PC-9 (cell line): ENCODE results near the gene CYP2B6. TPM values are rescaled to one million over a fixed set of nuclear protein-coding genes. Genes with fewer than 3 reads are reported as not detected.
"Not testable (repeated sequence)": the region's sequence is repeated elsewhere in the genome, so short reads cannot be mapped to it uniquely, and the experiment has no call there.

Source experiments
- BruUV-seq: library from RNA; stranded (reverse); fragments of 400-500 nt; replicated peaks from 2 replicates; lab custom pipeline; 2021; lab: Mats Ljungman, UMichigan
- CTCF ChIA-PET: fragments of 300-600 bp; sonication (Branson Sonifier 250); formaldehyde crosslinking; loops from one replicate; lab custom pipeline; 2022; ENCODE audit warnings: antibody characterized with exemption; lab: Charles Lee
- POLR2A ChIA-PET: fragments of 300-600 bp; sonication (Branson Sonifier 250); formaldehyde crosslinking; loops from one replicate; lab custom pipeline; 2022; ENCODE audit warnings: antibody characterized with exemption; ENCODE audit not compliant: unreplicated experiment; lab: Charles Lee
- DNase-seq, 2 experiments: peaks; one replicate each; pipeline versions ENCODE4 v3.0.0 to v3.0.0-alpha.2; 2015 to 2022; ENCODE audit warnings: mixed read lengths in 1 of 2
- H2AFZ ChIP-seq: fragments of 200-600 bp; sonication (generic); 2 replicates; pipeline ENCODE4 v1.8.1; 2017; ENCODE audit warnings: antibody characterized with exemption
- H3F3A ChIP-seq: fragments of 200-600 bp; sonication (generic); 2 replicates; pipeline ENCODE4 v1.8.1; 2017; ENCODE audit warnings: antibody characterized with exemption, mild to moderate bottlenecking, low read depth; ENCODE audit not compliant: insufficient read depth
- H3K27ac ChIP-seq: fragments of 200-600 bp; sonication (generic); 2 replicates; pipeline ENCODE4 v1.6.1; 2016; ENCODE audit warnings: mixed run types
- H3K27me3 ChIP-seq: fragments of 200-600 bp; sonication (generic); 2 replicates; pipeline ENCODE4 v1.6.1; 2016; ENCODE audit warnings: low read depth, mixed run types; ENCODE audit not compliant: insufficient read depth
- H3K36me3 ChIP-seq: fragments of 200-600 bp; sonication (generic); 2 replicates; pipeline ENCODE4 v1.6.1; 2016; ENCODE audit warnings: low read depth, mixed run types
- H3K4me1 ChIP-seq: fragments of 200-600 bp; sonication (generic); replicated peaks from 2 replicates; pipeline ENCODE4 v1.6.1; 2016; ENCODE audit warnings: mixed run types; ENCODE audit not compliant: insufficient read depth
- H3K4me2 ChIP-seq: fragments of 200-600 bp; sonication (generic); 2 replicates; pipeline ENCODE4 v1.6.1; 2017; ENCODE audit warnings: mixed run types
- H3K4me3 ChIP-seq: fragments of 200-600 bp; sonication (generic); 2 replicates; pipeline ENCODE4 v1.6.1; 2016; ENCODE audit warnings: mixed run types
- H3K79me2 ChIP-seq: fragments of 200-600 bp; sonication (generic); 2 replicates; pipeline ENCODE4 v1.6.1; 2017; ENCODE audit warnings: low read depth, mixed run types
- H3K9me2 ChIP-seq: fragments of 200-600 bp; sonication (generic); 2 replicates; pipeline ENCODE4 v1.8.1; 2017; ENCODE audit warnings: mild to moderate bottlenecking; ENCODE audit not compliant: insufficient read depth
- H3K9me3 ChIP-seq: fragments of 200-600 bp; sonication (generic); 2 replicates; pipeline ENCODE4 v1.8.1; 2016; ENCODE audit warnings: low read depth; ENCODE audit not compliant: insufficient read depth
- H4K20me1 ChIP-seq: fragments of 200-600 bp; sonication (generic); 2 replicates; pipeline ENCODE4 v1.8.1; 2017; ENCODE audit not compliant: insufficient read depth
- EZH2 ChIP-seq: fragments of 200-600 bp; sonication (generic); IDR thresholded peaks from 2 replicates; pipeline ENCODE4 v1.8.0; 2017; ENCODE audit warnings: antibody characterized with exemption, low read depth
- intact Hi-C: fragments of 100-400 bp; cut with micrococcal nuclease; formaldehyde crosslinking; loops from one replicate; pipeline ENCODE4 v1.10.0; 2022; ENCODE audit not compliant: unreplicated experiment
- total RNA-seq: library from RNA; stranded (reverse); gene quantifications from 2 replicates; pipeline ENCODE4 v1.2.3, GENCODE V29; 2021
- TF ChIP-seq, protein P1 (sequence below): fragments of 200-600 bp; sonication (generic); conservative IDR thresholded peaks from 2 replicates; pipeline ENCODE4 v1.6.1; 2017; ENCODE audit warnings: mixed run types, antibody characterized with exemption, mild to moderate bottlenecking, moderate library complexity

The CYP2B6 gene
- total RNA-seq, 1 experiment from 2014 or later, result not detected

DNA sequence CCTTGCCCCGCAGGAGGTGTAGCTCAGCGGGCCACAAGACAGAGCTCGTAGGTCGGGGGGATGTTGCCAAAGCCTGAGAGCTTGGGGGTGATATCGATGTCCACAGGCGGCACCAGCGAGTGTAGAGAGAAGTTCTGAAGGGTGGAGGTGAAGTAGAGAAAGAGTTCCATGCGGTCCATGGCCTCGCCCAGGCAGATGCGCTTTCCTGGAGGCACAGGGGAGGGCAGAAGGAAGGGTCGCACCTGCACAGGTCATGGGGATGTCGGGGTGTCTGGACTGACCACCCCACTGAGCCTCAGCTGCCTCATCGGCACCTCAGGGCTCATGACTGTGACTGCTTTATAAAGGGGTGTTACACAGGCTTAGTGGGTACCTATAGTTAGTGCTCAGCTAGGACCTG, 59.3 kb downstream of the CYP2B6 start:
- CTCF ChIA-PET, result no interaction called here

DNA sequence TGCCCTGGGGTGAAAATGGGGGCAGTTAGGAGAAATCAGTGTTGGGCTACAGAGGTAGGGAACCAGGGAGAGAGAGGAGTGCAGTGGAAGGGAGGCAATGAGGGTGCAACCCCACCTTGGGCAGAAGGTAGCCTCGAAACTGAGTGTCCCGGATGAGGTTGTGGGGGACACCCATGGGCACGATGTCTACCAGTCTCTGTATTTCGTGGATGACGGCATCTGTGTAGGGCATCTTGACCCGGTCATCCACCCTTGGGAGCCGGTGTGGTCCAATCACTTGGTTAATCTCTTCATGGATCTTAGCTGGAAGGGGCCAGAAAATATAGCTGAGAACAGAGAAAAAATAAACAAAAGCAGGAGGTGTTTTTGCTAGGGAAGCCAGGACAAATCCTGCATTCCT, 61.1 kb downstream of the CYP2B6 start:
- POLR2A ChIA-PET, H4K20me1 ChIP-seq, H3K36me3 ChIP-seq: not testable (repeated sequence)

More for the DNA sequence above, 59.3 kb downstream of the CYP2B6 start:
- no peaks in the 10 kb centered on the region for H3K4me1 ChIP-seq
- no peaks in the 10 kb centered on the region for H4K20me1 ChIP-seq
- BruUV-seq, result no TSS peak
- H3K9me3 ChIP-seq, result no peaks in the 10 kb centered on the region
- H2AFZ ChIP-seq, result no peak overlapping the region
- DNase-seq, result no peak
- POLR2A ChIA-PET, result no interaction called here
- intact Hi-C loops, result no loop called here
- H3K27me3 ChIP-seq, result peaks cover 25% of the 10 kb centered on the region
- no peak overlapping the region for H3K4me3 ChIP-seq
- no peak overlapping the region for H3K27ac ChIP-seq
- TF ChIP-seq, protein P1, sequence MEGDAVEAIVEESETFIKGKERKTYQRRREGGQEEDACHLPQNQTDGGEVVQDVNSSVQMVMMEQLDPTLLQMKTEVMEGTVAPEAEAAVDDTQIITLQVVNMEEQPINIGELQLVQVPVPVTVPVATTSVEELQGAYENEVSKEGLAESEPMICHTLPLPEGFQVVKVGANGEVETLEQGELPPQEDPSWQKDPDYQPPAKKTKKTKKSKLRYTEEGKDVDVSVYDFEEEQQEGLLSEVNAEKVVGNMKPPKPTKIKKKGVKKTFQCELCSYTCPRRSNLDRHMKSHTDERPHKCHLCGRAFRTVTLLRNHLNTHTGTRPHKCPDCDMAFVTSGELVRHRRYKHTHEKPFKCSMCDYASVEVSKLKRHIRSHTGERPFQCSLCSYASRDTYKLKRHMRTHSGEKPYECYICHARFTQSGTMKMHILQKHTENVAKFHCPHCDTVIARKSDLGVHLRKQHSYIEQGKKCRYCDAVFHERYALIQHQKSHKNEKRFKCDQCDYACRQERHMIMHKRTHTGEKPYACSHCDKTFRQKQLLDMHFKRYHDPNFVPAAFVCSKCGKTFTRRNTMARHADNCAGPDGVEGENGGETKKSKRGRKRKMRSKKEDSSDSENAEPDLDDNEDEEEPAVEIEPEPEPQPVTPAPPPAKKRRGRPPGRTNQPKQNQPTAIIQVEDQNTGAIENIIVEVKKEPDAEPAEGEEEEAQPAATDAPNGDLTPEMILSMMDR, result no peak
- TF ChIP-seq EZH2, result no peak
- H3K9me2 ChIP-seq, result no peaks in the 10 kb centered on the region
- no peaks in the 10 kb centered on the region for H3K36me3 ChIP-seq
- no peaks in the 10 kb centered on the region; the same call in 1 of the 2 replicates for H3F3A ChIP-seq
- H3K4me2 ChIP-seq, result no peak overlapping the region
- no peaks in the 10 kb centered on the region for H3K79me2 ChIP-seq

DNA sequence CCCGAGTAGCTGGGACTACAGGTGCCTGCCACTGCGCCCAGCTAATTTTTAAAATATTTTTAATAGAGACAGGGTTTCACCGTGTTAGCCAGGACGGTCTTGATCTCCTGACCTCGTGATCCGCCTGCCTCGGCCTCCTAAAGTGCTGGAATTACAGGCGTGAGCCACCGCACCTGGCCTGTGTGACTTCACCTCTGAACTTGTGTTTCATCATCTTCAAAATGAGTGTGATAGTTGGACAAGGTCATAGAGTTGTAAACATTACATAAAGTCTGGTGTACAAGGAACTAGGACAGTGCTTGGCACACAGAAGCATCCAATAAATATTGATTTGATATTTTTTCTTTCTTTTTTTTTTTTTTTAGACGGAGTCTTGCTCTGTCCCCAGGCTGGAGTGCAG, 62.2 kb downstream of the CYP2B6 start:
- intact Hi-C loops, CTCF ChIA-PET: not testable (repeated sequence)

More for the DNA sequence above, 61.1 kb downstream of the CYP2B6 start:
- H3K4me3 ChIP-seq, H2AFZ ChIP-seq, DNase-seq, H3K27ac ChIP-seq, H3F3A ChIP-seq, H3K4me1 ChIP-seq, H3K79me2 ChIP-seq, H3K4me2 ChIP-seq, BruUV-seq, CTCF ChIA-PET, intact Hi-C loops, H3K9me2 ChIP-seq, H3K9me3 ChIP-seq: not testable (repeated sequence)
- H3K27me3 ChIP-seq, result peaks cover 25% of the 10 kb centered on the region

DNA sequence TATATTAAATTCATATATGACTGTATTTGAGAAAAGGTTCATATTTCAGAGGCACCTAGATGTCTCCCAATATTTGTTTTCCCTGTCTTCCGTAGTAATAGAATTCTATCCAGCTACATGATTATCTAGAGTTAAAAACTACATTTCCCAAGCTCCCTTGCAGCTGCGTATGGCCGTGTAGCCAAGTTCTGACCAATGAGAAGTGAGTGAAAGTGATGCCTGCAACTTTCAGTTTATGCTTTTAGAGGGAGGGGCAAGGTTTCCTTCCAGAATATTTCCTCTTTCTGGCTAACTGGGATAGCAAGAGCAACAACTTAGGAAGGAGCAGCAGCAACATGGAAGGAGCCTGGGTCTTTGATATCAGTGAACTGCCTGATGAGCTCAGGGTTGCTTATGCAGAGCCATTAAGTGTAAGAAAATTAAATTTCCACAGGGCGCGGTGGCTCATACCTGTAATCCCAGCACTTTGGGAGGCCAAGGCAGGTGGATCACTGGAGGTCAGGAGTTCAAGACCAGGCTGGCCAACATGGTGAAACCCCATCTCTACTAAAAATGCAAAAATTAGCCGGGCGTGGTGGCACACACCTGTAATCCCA, 74.0 kb downstream of the CYP2B6 start:
- H3K79me2 ChIP-seq, result no peaks in the 10 kb centered on the region
- no peaks in the 10 kb centered on the region; the same call in 1 of the 2 replicates for H3K9me2 ChIP-seq
- H3K4me1 ChIP-seq, result no peaks in the 10 kb centered on the region
- H2AFZ ChIP-seq, result no peak overlapping the region
- H4K20me1 ChIP-seq, result no peaks in the 10 kb centered on the region
- peak overlapping the region; percentile 30; the same call in 1 of the 2 replicates for H3K4me2 ChIP-seq
- TF ChIP-seq, protein P1, result no peak
- TF ChIP-seq EZH2, result no peak
- BruUV-seq, result no TSS peak
- H3K27me3 ChIP-seq, result no peaks in the 10 kb centered on the region
- ChIA-PET CTCF (no interaction called here), POLR2A (interaction anchor here (0.6 kb wide), 3 partner anchors 9 to 921 kb away, joined by 3 to 4 read pairs (median 3); no protein-coding TSS in a partner anchor)
- peak in 1 of 2 experiments; percentile 34 for DNase-seq
- intact Hi-C loops, result no loop called here
- no peaks in the 10 kb centered on the region for H3K9me3 ChIP-seq
- H3K36me3 ChIP-seq, result no peaks in the 10 kb centered on the region
- H3K27ac ChIP-seq, result no peak overlapping the region
- no peak overlapping the region for H3K4me3 ChIP-seq
- H3F3A ChIP-seq, result no peaks in the 10 kb centered on the region

More for the DNA sequence above, 62.2 kb downstream of the CYP2B6 start:
- not testable (repeated sequence) for H3K9me3 ChIP-seq, BruUV-seq, H3K4me3 ChIP-seq, H3K9me2 ChIP-seq, H3K27ac ChIP-seq, H3K4me2 ChIP-seq, DNase-seq, H3K79me2 ChIP-seq, H3K36me3 ChIP-seq, H3F3A ChIP-seq, H2AFZ ChIP-seq, H4K20me1 ChIP-seq, H3K4me1 ChIP-seq
- POLR2A ChIA-PET, result interaction anchor here (0.6 kb wide), 1 partner anchor 16 kb away, joined by 3 read pairs; no protein-coding TSS in a partner anchor
- H3K27me3 ChIP-seq, result peaks cover 22% of the 10 kb centered on the region

Other genes starting within 250 kb of the CYP2B6 start
- 35.9 and 39.3 TPM in 2 replicates for gene ACTMAP, start 240.8 kb upstream of the CYP2B6 start, total RNA-seq
- gene SNRPA, start 240.1 kb upstream of the CYP2B6 start, total RNA-seq, result 119 and 147 TPM in 2 replicates
- gene MIA, start 215.8 kb upstream of the CYP2B6 start, total RNA-seq, result 2.5 and 2.7 TPM in 2 replicates
- 22.2 and 24.8 TPM in 2 replicates for gene RAB4B, start 213.0 kb upstream of the CYP2B6 start, total RNA-seq
- 78.4 and 78.5 TPM in 2 replicates for gene EGLN2, start 192.1 kb upstream of the CYP2B6 start, total RNA-seq
- gene CYP2A6, start 140.8 kb upstream of the CYP2B6 start, total RNA-seq, result not detected in 2 replicates
- gene CYP2A7, start 109.1 kb upstream of the CYP2B6 start, total RNA-seq, result not detected in 2 replicates
- not detected in 2 replicates for gene CYP2A13, start 97.2 kb downstream of the CYP2B6 start, total RNA-seq
- gene CYP2F1, start 123.2 kb downstream of the CYP2B6 start, total RNA-seq, result not detected in 2 replicates
- gene CYP2S1, start 201.9 kb downstream of the CYP2B6 start, total RNA-seq, result 6.8 and 14.9 TPM in 2 replicates
- 236 and 271 TPM in 2 replicates for gene AXL, start 227.9 kb downstream of the CYP2B6 start, total RNA-seq